ENCODE data around the gene CLBA1.

Gene CLBA1

GRCh38 chr14:104980611-104981531 is 4.7 kb upstream of the CLBA1 start:
- H3K27ac ChIP-seq (ENCODE audit: extremely low read depth, low read depth, low read length), result no peak overlapping the region
- no peaks in the 10 kb centered on the region for H3K36me3 ChIP-seq (ENCODE audit: control insufficient read depth in 2 of 2, insufficient read depth in 1 of 2, low read length in 2 of 2)
- H3K4me3 ChIP-seq (ENCODE audit: low read depth, low read length), result no peak overlapping the region
- H3K4me1 ChIP-seq (ENCODE audit: control insufficient read depth, insufficient read depth, low read length), result peaks cover 5% of the 10 kb centered on the region; the same call in 1 of the 2 replicates
- H3K9me3 ChIP-seq (ENCODE audit: control insufficient read depth, insufficient read depth, low read depth, low read length), result no peaks in the 10 kb centered on the region
- CTCF ChIA-PET, result interaction anchor here (1.4 kb wide), 1 partner anchor 66 kb away, joined by 5 read pairs; no protein-coding TSS in a partner anchor
- TF ChIP-seq ZNF629 (tag by site-specific recombination; IDR thresholded peaks at IDR 0.05) (no peak), ZNF266 (tag by site-specific recombination; IDR thresholded peaks at IDR 0.05; ENCODE audit: low read depth) (no peak), ZBTB8A (tag by site-specific recombination; IDR thresholded peaks at IDR 0.05) (no peak), ZNF449 (tag by site-specific recombination; IDR thresholded peaks at IDR 0.05) (no peak), ZNF513 (tag by site-specific recombination; IDR thresholded peaks at IDR 0.05) (no peak), REPIN1 (tag by site-specific recombination; IDR thresholded peaks at IDR 0.05; ENCODE audit: low read depth) (no peak), ZBTB7A (tag by site-specific recombination; IDR thresholded peaks at IDR 0.05; ENCODE audit: low read depth) (no peak), ZNF837 (tag by site-specific recombination; IDR thresholded peaks at IDR 0.05) (no peak), ZIC2 (tag by site-specific recombination; IDR thresholded peaks at IDR 0.05) (no peak), ZNF398 (tag by site-specific recombination; IDR thresholded peaks at IDR 0.05) (no peak), ZBTB44 (tag by site-specific recombination; IDR thresholded peaks at IDR 0.05) (no peak), ZNF174 (tag by site-specific recombination; IDR thresholded peaks at IDR 0.05) (no peak), ZNF324 (tag by site-specific recombination; IDR thresholded peaks at IDR 0.05) (no peak), ZNF280C (tag by site-specific recombination; IDR thresholded peaks at IDR 0.05) (no peak), ZNF416 (tag by site-specific recombination; IDR thresholded peaks at IDR 0.05) (no peak), ZBTB11 (tag by site-specific recombination; conservative IDR thresholded peaks at IDR 0.05; ENCODE audit: low read depth) (no peak), ZFP37 (tag by site-specific recombination; IDR thresholded peaks at IDR 0.05) (no peak), ZNF624 (tag by site-specific recombination; IDR thresholded peaks at IDR 0.05) (no peak), ZFHX2 (tag by site-specific recombination; conservative IDR thresholded peaks at IDR 0.05) (no peak), ZNF645 (tag by site-specific recombination; IDR thresholded peaks at IDR 0.05) (no peak)
- POLR2A ChIA-PET, result interaction anchor here (0.9 kb wide), 1 partner anchor 113 kb away, joined by 3 read pairs; no protein-coding TSS in a partner anchor
